IMR-90 (cell line): ENCODE measurements around the gene SCAF1. TPM values are rescaled to one million over a fixed set of nuclear protein-coding genes. Genes with fewer than 3 reads are reported as not detected.

ENCODE experiments used
- ATAC-seq: fragments of 200-7000 bp; cut with Tn5 transposase; 2 replicates; pipeline ENCODE4 v1.9.1; 2020; ENCODE audit warnings: low read depth, mild to moderate bottlenecking, moderate library complexity
- BruUV-seq: library from RNA; stranded (reverse); fragments of 400-500 nt; replicated peaks from 2 replicates; lab custom pipeline; 2021; lab: Mats Ljungman, UMichigan
- CTCF ChIA-PET: fragments of 300-600 bp; formaldehyde crosslinking; extraction: SDS; loops from one replicate; lab custom pipeline; 2021; ENCODE audit warnings: antibody characterized with exemption; lab: Yijun Ruan, JAX
- POLR2A ChIA-PET: fragments of 300-600 bp; sonication (Branson Sonifier 250); formaldehyde crosslinking; loops from one replicate; lab custom pipeline; 2022; ENCODE audit warnings: antibody characterized with exemption; ENCODE audit not compliant: unreplicated experiment; lab: Charles Lee
- DNase-seq: peaks from one replicate; pipeline ENCODE4 v3.0.0; 2013
- H2AFZ ChIP-seq: replicated peaks from 2 replicates; pipeline ENCODE3; 2013; ENCODE audit warnings: low read length, mild to moderate bottlenecking; ENCODE audit not compliant: poor library complexity
- H2AK5ac ChIP-seq: 2 replicates; pipeline ENCODE4 v1.6.1; 2013; ENCODE audit warnings: low read depth, low read length, inconsistent platforms
- H2AK9ac ChIP-seq: replicated peaks from 2 replicates; pipeline ENCODE3; 2013; ENCODE audit warnings: mild to moderate bottlenecking, low read depth, low read length, moderate library complexity; ENCODE audit not compliant: poor library complexity
- H2BK120ac ChIP-seq: 2 replicates; pipeline ENCODE4 v1.6.1; 2013; ENCODE audit warnings: low read depth, low read length, inconsistent platforms
- H2BK15ac ChIP-seq: 3 replicates; pipeline ENCODE4 v1.6.1; 2013; ENCODE audit warnings: low read depth, low read length, inconsistent platforms
- H2BK20ac ChIP-seq: 2 replicates; pipeline ENCODE4 v1.6.1; 2013; ENCODE audit warnings: low read depth, mild to moderate bottlenecking, inconsistent platforms, low read length, moderate library complexity
- H2BK5ac ChIP-seq: 2 replicates; pipeline ENCODE4 v1.6.1; 2013; ENCODE audit warnings: mild to moderate bottlenecking, low read depth, low read length, inconsistent platforms; ENCODE audit not compliant: poor library complexity, severe bottlenecking
- H3K14ac ChIP-seq: replicated peaks from 2 replicates; pipeline ENCODE4 v1.6.1; 2013; ENCODE audit warnings: low read depth, low read length, inconsistent platforms
- H3K18ac ChIP-seq: 2 replicates; pipeline ENCODE4 v1.6.1; 2013; ENCODE audit warnings: low read depth, low read length, control low read depth
- H3K23ac ChIP-seq: 2 replicates; pipeline ENCODE4 v1.6.1; 2013; ENCODE audit warnings: low read depth, low read length, inconsistent platforms
- H3K27ac ChIP-seq: 2 replicates; pipeline ENCODE4 v1.5.1; 2013; ENCODE audit warnings: mild to moderate bottlenecking, control low read depth, low read length; ENCODE audit not compliant: insufficient read depth
- H3K27me3 ChIP-seq: 2 replicates; pipeline ENCODE4 v1.6.1; 2013; ENCODE audit warnings: low read length; ENCODE audit not compliant: control insufficient read depth, insufficient read depth
- H3K36me3 ChIP-seq: 2 replicates; pipeline ENCODE4 v1.6.1; 2013; ENCODE audit warnings: low read length, mixed read lengths; ENCODE audit not compliant: control insufficient read depth, insufficient read depth
- H3K4ac ChIP-seq: 2 replicates; pipeline ENCODE4 v1.6.1; 2013; ENCODE audit warnings: low read depth, low read length, inconsistent platforms
- H3K4me1 ChIP-seq: 2 replicates; pipeline ENCODE4 v1.6.1; 2013; ENCODE audit warnings: low read length, mixed read lengths; ENCODE audit not compliant: control insufficient read depth, insufficient read depth
- H3K4me2 ChIP-seq: 2 replicates; pipeline ENCODE4 v1.6.1; 2013; ENCODE audit warnings: low read depth, mild to moderate bottlenecking, control low read depth, low read length, moderate library complexity
- H3K4me3 ChIP-seq: 2 replicates; pipeline ENCODE4 v1.5.1; 2013; ENCODE audit warnings: low read depth, mild to moderate bottlenecking, control low read depth, low read length, moderate library complexity; ENCODE audit not compliant: insufficient read depth
- H3K56ac ChIP-seq: 2 replicates; pipeline ENCODE4 v1.6.1; 2013; ENCODE audit warnings: low read length, inconsistent platforms; ENCODE audit not compliant: insufficient read depth; ENCODE audit errors: extremely low read depth
- H3K79me1 ChIP-seq, 2 experiments: 2 replicates each; pipeline ENCODE4 v1.6.1; 2013; ENCODE audit warnings: low read length in 2 of 2, inconsistent platforms in 1 of 2, low read depth in 1 of 2
- H3K9ac ChIP-seq: 2 replicates; pipeline ENCODE4 v1.6.1; 2013; ENCODE audit warnings: low read depth, low read length, control low read depth
- H3K9me1 ChIP-seq: 2 replicates; pipeline ENCODE4 v1.6.1; 2013; ENCODE audit warnings: low read length, inconsistent platforms; ENCODE audit not compliant: insufficient read depth
- H3K9me3 ChIP-seq: 2 replicates; pipeline ENCODE4 v1.6.1; 2013; ENCODE audit warnings: low read length; ENCODE audit not compliant: control insufficient read depth, insufficient read depth
- H4K20me1 ChIP-seq: 2 replicates; pipeline ENCODE4 v1.6.1; 2013; ENCODE audit warnings: low read length, inconsistent platforms; ENCODE audit not compliant: insufficient read depth
- H4K5ac ChIP-seq: 2 replicates; pipeline ENCODE4 v1.6.1; 2013; ENCODE audit warnings: mild to moderate bottlenecking, low read depth, low read length, control low read depth
- H4K8ac ChIP-seq, 2 experiments: 2 replicates each; pipeline ENCODE4 v1.6.1; 2013; ENCODE audit warnings: low read depth in 2 of 2, low read length in 2 of 2, control low read depth in 1 of 2, inconsistent platforms in 1 of 2
- H4K91ac ChIP-seq: 2 replicates; pipeline ENCODE4 v1.6.1; 2013; ENCODE audit warnings: low read depth, low read length, inconsistent platforms; ENCODE audit not compliant: insufficient read depth
- BHLHE40 ChIP-seq: fragments of 150-350 bp; IDR thresholded peaks from 2 replicates; pipeline ENCODE4 v1.6.1; 2016; ENCODE audit warnings: mild to moderate bottlenecking, low read depth, low read length
- FOS ChIP-seq: fragments of 150-350 bp; IDR thresholded peaks from 2 replicates; pipeline ENCODE4 v1.6.1; 2016; ENCODE audit warnings: low read depth, low read length
- MAFK ChIP-seq: IDR thresholded peaks from 2 replicates; pipeline ENCODE4 v1.6.1; 2012; ENCODE audit warnings: low read depth, low read length, improper control_type of control experiment
- MAZ ChIP-seq: IDR thresholded peaks from 2 replicates; pipeline ENCODE4 v1.6.1; 2012; ENCODE audit warnings: low read depth, mild to moderate bottlenecking, low read length, improper control_type of control experiment, moderate library complexity, borderline replicate concordance
- NFE2L2 ChIP-seq: fragments of 150-350 bp; IDR thresholded peaks from 2 replicates; pipeline ENCODE4 v1.6.1; 2016; ENCODE audit warnings: low read depth, mild to moderate bottlenecking, low read length
- POLR2A ChIP-seq: IDR thresholded peaks from 2 replicates; pipeline ENCODE4 v1.6.1; 2012; ENCODE audit warnings: mild to moderate bottlenecking, low read depth, low read length
- RCOR1 ChIP-seq: IDR thresholded peaks from 2 replicates; pipeline ENCODE4 v1.6.1; 2012; ENCODE audit warnings: mild to moderate bottlenecking, low read length, improper control_type of control experiment; ENCODE audit not compliant: insufficient replicate concordance
- RFX5 ChIP-seq: IDR thresholded peaks from 2 replicates; pipeline ENCODE4 v1.8.0; 2012; ENCODE audit warnings: low read depth, mild to moderate bottlenecking, low read length, moderate library complexity
- SMC3 ChIP-seq: fragments of 150-350 bp; IDR thresholded peaks from 2 replicates; pipeline ENCODE4 v1.6.1; 2016; ENCODE audit warnings: low read depth, mild to moderate bottlenecking, antibody characterized with exemption, low read length, moderate library complexity
- USF2 ChIP-seq: fragments of 150-350 bp; IDR thresholded peaks from 2 replicates; pipeline ENCODE4 v1.6.1; 2017; ENCODE audit warnings: mild to moderate bottlenecking, antibody characterized with exemption, low read length, low read depth
- WGBS, 2 experiments: methylation state at CpG; one replicate each; pipeline versions ENCODE4 v1.1.5 to v1.1.7; 2013; ENCODE audit warnings: missing lambda C conversion rate in 2 of 2; ENCODE audit not compliant: insufficient read length in 1 of 2; ENCODE audit errors: extremely low coverage in 2 of 2; 5-methylcytosine and 5-hydroxymethylcytosine counted together
- dilution Hi-C: fragments of 300-500 bp; cut with HindIII; formaldehyde crosslinking; loops from one replicate; pipeline ENCODE4 v1.14.3; 2018; ENCODE audit warnings: low sequenced_read_pairs; ENCODE audit not compliant: unreplicated experiment
- in situ Hi-C: fragments of 300-500 bp; cut with MboI; formaldehyde crosslinking; loops from 3 replicates; pipeline ENCODE4 v1.14.3; 2019; ENCODE audit warnings: low sequenced_read_pairs, inconsistent platforms, mixed read lengths
- intact Hi-C: fragments of 100-400 bp; cut with micrococcal nuclease; formaldehyde crosslinking; loops from 2 replicates; pipeline ENCODE4 v1.10.0; 2022
- polyA plus RNA-seq, 3 experiments: library from polyadenylated mRNA; depleted of rRNA; stranded (reverse); fragments of >200 nt; gene quantifications; 2 replicates each; pipeline ENCODE4 v1.2.3, GENCODE V29; 2012; ENCODE audit warnings: low replicate concordance in 1 of 3
- total RNA-seq: library from RNA; depleted of rRNA; stranded (reverse); fragments of >200 nt; gene quantifications from 2 replicates; pipeline ENCODE4 v1.2.3, GENCODE V29; 2012
- TF ChIP-seq, protein P1 (sequence below): conservative IDR thresholded peaks from 2 replicates; pipeline ENCODE4 v1.5.1; 2012; ENCODE audit warnings: mild to moderate bottlenecking, low read depth, low read length, improper control_type of control experiment

The SCAF1 gene
- total and polyA plus RNA-seq, 2 of the 4 experiments (the other 2 are of a cell fraction), result 2.2 to 14.8 TPM

- no peak for TF ChIP-seq FOS
Observed at GRCh38 chr19:49599378-49600295, 42.4 kb upstream of the SCAF1 start (continued).

GRCh38 chr19:49601482-49602038, 40.4 kb upstream of the SCAF1 start:
- Histone ChIP-seq H3K9me3 (no peaks in the 10 kb centered on the region), H2BK5ac (no peak overlapping the region), H3K9me1 (peaks cover 3% of the 10 kb centered on the region), H3K4me1 (no peaks in the 10 kb centered on the region), H3K18ac (no peak overlapping the region), H3K27me3 (no peaks in the 10 kb centered on the region), H2BK20ac (no peak overlapping the region), H4K20me1 (peaks cover 37% of the 10 kb centered on the region), H4K91ac (no peak overlapping the region), H3K4me2 (no peak overlapping the region), H2AFZ (no peak overlapping the region), H3K79me1 (peaks cover 25 to 57% of the 10 kb centered on the region in 2 experiments), H3K9ac (no peak overlapping the region), H2BK15ac (no peak overlapping the region), H2AK9ac (no peak overlapping the region), H4K5ac (no peak overlapping the region), H3K23ac (no peak overlapping the region), H3K36me3 (peaks cover 76% of the 10 kb centered on the region), H3K14ac (no peak overlapping the region), H3K4me3 (no peak overlapping the region), H3K4ac (no peak overlapping the region), H2AK5ac (no peak overlapping the region), H4K8ac (no peak overlapping the region), H2BK120ac (no peak overlapping the region), H3K56ac (no peak overlapping the region), H3K27ac (no peak overlapping the region)
- intact Hi-C loops, result no loop called here
- CTCF ChIA-PET, result no interaction called here
- in situ Hi-C loops, result no loop called here
- DNase-seq, result no peak
- 100% methylated on average over 9 of the region's 38 CpGs; no CpG with 5 or more reads in 1 of the 2 experiments for WGBS, 2 experiments
- POLR2A ChIA-PET, result interaction anchor here (1.0 kb wide), 1 partner anchor 11 kb away, joined by 3 read pairs; the partner anchor contains the start of gene PRR12
- ATAC-seq, result no peak
- BruUV-seq, result no TSS peak
- TF ChIP-seq MAZ, result no peak
- no peak for TF ChIP-seq RCOR1
- no peak for TF ChIP-seq MAFK
- no peak for TF ChIP-seq NFE2L2
- no peak for TF ChIP-seq BHLHE40
- no peak for TF ChIP-seq FOS
- TF ChIP-seq RFX5, result no peak
- no peak for TF ChIP-seq POLR2A
- no peak for TF ChIP-seq USF2
- TF ChIP-seq, protein P1, sequence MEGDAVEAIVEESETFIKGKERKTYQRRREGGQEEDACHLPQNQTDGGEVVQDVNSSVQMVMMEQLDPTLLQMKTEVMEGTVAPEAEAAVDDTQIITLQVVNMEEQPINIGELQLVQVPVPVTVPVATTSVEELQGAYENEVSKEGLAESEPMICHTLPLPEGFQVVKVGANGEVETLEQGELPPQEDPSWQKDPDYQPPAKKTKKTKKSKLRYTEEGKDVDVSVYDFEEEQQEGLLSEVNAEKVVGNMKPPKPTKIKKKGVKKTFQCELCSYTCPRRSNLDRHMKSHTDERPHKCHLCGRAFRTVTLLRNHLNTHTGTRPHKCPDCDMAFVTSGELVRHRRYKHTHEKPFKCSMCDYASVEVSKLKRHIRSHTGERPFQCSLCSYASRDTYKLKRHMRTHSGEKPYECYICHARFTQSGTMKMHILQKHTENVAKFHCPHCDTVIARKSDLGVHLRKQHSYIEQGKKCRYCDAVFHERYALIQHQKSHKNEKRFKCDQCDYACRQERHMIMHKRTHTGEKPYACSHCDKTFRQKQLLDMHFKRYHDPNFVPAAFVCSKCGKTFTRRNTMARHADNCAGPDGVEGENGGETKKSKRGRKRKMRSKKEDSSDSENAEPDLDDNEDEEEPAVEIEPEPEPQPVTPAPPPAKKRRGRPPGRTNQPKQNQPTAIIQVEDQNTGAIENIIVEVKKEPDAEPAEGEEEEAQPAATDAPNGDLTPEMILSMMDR, result no peak
- TF ChIP-seq SMC3, result no peak
- dilution Hi-C loops, result no loop called here
